Skeletal muscle tissue (tissue), 4 donors: Measurements from ENCODE around the gene DMAP1. TPM values are rescaled to one million over a fixed set of nuclear protein-coding genes. Genes with fewer than 3 reads are reported as not detected.

Source experiments
- H3K27ac ChIP-seq: one replicate; pipeline ENCODE4 v1.7.0; 2013; ENCODE audit warnings: mild to moderate bottlenecking, low read depth, low read length, inconsistent platforms
- H3K27me3 ChIP-seq, 3 donors: one replicate each; pipeline ENCODE4 v1.7.0; 2013; ENCODE audit warnings: low read length in 3 of 3; ENCODE audit not compliant: control insufficient read depth in 3 of 3, insufficient read depth in 3 of 3
- H3K36me3 ChIP-seq, 3 donors: one replicate each; pipeline ENCODE4 v1.7.0; 2013; ENCODE audit warnings: low read length in 3 of 3; ENCODE audit not compliant: control insufficient read depth in 3 of 3, insufficient read depth in 3 of 3
- H3K4me1 ChIP-seq, 3 donors: one replicate each; pipeline ENCODE4 v1.7.0; 2013; ENCODE audit warnings: low read length in 3 of 3, mild to moderate bottlenecking in 3 of 3; ENCODE audit not compliant: control insufficient read depth in 3 of 3, insufficient read depth in 3 of 3
- H3K4me3 ChIP-seq, 3 donors: one replicate each; pipeline ENCODE4 v1.7.0; 2013; ENCODE audit warnings: low read length in 3 of 3
- H3K9ac ChIP-seq, 3 donors: one replicate each; pipeline ENCODE4 v1.7.0; 2013; ENCODE audit warnings: low read length in 3 of 3, mild to moderate bottlenecking in 3 of 3, moderate library complexity in 2 of 3, low read depth in 1 of 3
- H3K9me3 ChIP-seq, 3 donors: one replicate each; pipeline ENCODE4 v1.7.0; 2013; ENCODE audit warnings: low read length in 3 of 3; ENCODE audit not compliant: control insufficient read depth in 3 of 3
- total RNA-seq: library from RNA; depleted of rRNA; stranded (reverse); fragments of >200 nt; gene quantifications from one replicate; pipeline ENCODE4 v1.2.3, GENCODE V29; 2014
- donor health status: Osteomylitis.

The DMAP1 gene
- total RNA-seq, 1 donor from 2014 or later, result 14.6 TPM

DNA sequence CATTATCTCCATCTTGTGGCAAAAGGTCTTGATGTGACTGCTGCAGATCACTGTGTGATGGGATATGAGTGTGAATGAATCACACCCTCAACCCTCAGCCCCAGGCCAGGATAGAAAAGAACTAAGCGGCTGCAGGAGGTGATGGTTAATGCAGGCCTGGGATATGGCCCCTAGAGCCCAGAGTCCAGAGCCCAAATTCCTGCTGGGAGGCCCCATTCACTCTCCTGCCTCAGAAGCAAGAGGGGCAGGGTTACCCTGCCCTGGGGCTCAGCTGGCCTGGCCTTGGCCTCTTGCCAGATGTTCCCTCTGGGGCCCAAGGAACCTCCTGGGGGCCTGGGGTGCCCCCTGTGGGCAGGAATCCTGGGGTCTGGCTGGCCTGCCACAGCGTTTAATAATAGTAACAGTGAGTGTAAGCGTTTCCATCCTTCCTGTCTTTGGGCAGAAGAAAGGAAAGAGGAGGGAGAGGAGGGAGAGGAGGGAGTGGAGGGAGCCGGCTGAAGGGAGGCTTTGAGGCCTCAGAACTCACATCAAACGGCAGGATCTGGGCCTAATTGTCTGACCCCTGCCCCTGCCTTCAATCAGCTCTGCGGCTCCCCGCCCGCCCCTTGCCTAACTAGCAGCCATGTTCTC, 26.2 kb downstream of the DMAP1 start:
- Histone ChIP-seq H3K27ac (peak overlapping the region; percentile 26), H3K4me1 (peaks cover 17 to 21% (median 18%) of the 10 kb centered on the region in 3 donors), H3K9ac (peak overlapping the region in 1 of 3 donors; percentile 60), H3K27me3 (no peaks in the 10 kb centered on the region), H3K36me3 (peaks cover 5 to 10% (median 10%) of the 10 kb centered on the region in 3 donors), H3K4me3 (no peak overlapping the region), H3K9me3 (no peaks in the 10 kb centered on the region)

DNA sequence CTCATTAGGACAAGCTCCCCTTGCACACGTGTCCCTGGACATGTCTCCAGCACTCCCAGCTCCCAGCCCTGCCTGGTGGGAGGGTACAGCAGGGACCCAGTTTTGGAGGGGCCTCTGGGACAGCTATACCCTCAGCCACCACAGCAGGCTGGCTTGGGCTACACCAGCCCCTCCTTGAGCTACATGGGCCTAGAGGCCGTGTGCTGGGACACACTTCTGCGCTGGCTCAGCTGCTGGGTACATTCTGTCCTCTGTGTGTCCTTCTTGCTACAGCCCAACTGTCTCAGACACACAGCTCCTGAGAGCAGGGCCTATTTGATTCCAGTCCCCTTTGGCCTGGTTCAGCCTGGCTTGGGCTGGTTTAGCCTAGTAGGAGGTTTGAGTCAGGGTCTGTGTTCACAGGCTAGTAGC, 26.7 kb downstream of the DMAP1 start:
- Histone ChIP-seq H3K9ac (peak overlapping the region in 1 of 3 donors; percentile 60), H3K27me3 (no peaks in the 10 kb centered on the region), H3K27ac (peak overlapping the region; percentile 26), H3K4me1 (peaks cover 17 to 21% (median 18%) of the 10 kb centered on the region in 3 donors), H3K4me3 (no peak overlapping the region), H3K36me3 (peaks cover 6 to 13% (median 12%) of the 10 kb centered on the region in 3 donors), H3K9me3 (no peaks in the 10 kb centered on the region)

DNA sequence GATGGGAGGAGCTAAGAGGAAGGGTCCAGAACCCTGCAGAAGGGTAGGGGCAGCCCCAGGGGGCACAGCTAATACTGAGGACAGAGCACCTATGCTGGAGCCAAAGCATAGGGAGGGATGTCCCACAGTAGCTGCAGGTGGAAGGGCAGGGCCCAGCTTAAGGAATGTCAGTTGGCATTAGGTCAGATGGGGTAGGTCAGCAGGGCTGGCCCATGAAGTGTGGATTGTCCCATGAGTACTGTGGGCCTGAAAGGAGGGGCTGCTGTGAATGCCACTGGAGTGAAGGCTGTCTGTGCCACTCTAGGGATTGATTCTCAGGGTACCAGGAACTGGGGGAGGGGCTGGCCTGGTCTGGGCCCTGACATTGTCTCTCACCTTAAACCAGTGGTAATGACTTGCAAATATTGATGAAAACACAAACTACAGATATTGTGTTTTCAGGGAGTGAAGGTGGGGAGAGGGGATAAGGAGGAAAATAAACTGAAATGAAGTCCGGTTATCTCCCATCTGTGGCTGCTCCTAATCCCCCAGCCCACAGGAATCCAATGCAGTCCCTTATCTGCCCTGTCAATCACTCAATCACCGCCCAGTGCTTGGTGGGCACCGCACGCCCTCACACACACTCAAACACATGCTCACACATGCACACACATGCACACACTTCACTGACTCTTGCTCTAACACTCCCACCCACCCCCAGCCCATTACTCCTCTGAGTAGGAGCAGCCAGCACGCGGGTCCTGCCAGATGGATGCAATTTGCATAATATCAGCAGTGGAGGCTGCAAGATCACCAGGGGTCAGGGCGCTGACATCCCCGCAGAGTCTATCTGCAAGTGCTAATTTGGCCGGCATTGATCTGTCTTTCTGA, 27.8 kb downstream of the DMAP1 start:
- H3K4me3 ChIP-seq, result no peak overlapping the region
- H3K36me3 ChIP-seq, result peaks cover 6 to 13% (median 12%) of the 10 kb centered on the region in 3 donors
- peak overlapping the region in 2 of 3 donors; percentile 8 to 27 for H3K9ac ChIP-seq
- H3K27me3 ChIP-seq, result no peaks in the 10 kb centered on the region
- no peak overlapping the region for H3K27ac ChIP-seq
- no peaks in the 10 kb centered on the region for H3K9me3 ChIP-seq
- H3K4me1 ChIP-seq, result peaks cover 17 to 21% (median 18%) of the 10 kb centered on the region in 3 donors

DNA sequence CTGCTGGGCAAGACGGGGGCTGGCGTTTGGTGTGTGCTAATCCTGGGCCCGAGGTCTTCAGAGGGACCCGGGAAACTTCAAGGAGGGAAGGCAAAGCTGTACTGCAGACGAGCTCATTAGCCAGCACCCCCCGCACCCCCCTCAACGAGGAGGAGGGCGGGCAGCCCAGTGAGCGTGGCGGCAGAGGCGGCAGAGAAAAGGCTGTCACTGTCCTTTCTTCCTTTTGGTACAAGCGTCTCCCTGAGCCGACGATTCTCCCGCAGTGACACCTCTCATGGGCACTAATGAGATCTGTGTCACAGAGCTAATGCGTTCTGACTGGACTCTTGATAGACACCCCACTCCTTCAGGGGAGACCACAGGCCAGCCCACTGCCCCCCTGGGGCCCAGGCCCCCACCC, 29.5 kb downstream of the DMAP1 start:
- no peak overlapping the region for H3K9ac ChIP-seq
- H3K4me1 ChIP-seq, result peaks cover 17 to 21% (median 18%) of the 10 kb centered on the region in 3 donors

DNA sequence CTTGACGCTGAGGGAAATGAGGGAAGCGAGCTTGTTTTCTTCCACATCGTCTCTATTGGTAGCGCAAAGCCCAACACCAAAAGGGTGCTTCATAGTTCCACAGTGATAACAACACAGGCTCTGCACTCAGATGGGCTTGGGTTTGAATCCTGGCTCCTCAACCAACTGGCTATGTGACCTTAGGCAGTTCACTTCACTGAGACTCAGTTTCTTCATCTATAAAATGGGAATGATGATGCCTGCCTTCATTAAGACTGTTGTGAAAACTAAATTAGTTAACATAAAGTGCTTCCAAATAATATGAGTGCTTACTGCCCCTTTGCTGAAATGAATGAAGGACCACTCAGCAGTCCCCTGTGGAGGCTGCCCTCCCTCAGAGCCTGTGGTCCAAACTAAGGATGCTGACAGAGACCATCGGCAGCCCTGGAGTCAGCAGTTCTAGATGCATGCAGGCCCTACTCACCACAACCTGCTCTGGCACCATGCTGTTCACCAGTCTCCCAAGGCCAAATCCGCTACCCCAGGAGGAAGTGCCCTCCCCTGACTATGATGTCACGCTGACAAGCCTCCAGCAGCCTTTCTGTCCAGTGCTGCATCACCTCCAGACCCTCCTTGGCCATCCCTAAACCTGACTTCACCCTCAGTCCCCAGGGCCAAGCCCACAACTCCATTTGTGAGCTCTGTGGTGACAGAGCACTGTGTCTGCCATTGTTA, 30.7 kb downstream of the DMAP1 start:
- Histone ChIP-seq H3K36me3 (peaks cover 13 to 16% (median 15%) of the 10 kb centered on the region in 3 donors), H3K4me1 (peaks cover 17 to 21% (median 18%) of the 10 kb centered on the region in 3 donors), H3K27ac (no peak overlapping the region), H3K9ac (no peak overlapping the region), H3K27me3 (no peaks in the 10 kb centered on the region), H3K4me3 (no peak overlapping the region), H3K9me3 (no peaks in the 10 kb centered on the region)

More for the DNA sequence above, 29.5 kb downstream of the DMAP1 start:
- Histone ChIP-seq H3K36me3 (peaks cover 13 to 16% (median 14%) of the 10 kb centered on the region in 3 donors), H3K9me3 (no peaks in the 10 kb centered on the region), H3K27me3 (no peaks in the 10 kb centered on the region), H3K4me3 (no peak overlapping the region), H3K27ac (no peak overlapping the region)

DNA sequence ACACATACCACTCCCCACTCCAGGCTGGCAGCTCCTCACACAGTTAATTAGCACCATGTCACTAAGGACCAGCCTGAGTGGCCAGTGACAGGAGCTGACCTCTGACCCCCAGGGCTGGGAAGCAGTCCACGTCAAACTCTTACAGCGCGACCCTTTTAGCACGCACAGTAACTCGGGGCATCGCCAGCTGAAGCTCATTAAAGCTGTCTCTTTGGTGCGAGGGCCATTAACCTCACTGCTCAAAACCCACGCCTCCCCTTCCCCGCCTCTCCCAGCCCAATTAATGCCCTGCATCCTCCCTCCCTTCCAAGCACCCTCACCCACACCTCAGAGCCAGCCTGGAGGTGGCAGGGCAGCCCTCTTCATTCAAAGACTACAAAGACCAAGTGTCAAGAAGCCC, 31.7 kb downstream of the DMAP1 start:
- Histone ChIP-seq H3K9ac (no peak overlapping the region), H3K27me3 (no peaks in the 10 kb centered on the region), H3K9me3 (no peaks in the 10 kb centered on the region), H3K4me3 (no peak overlapping the region), H3K27ac (no peak overlapping the region), H3K36me3 (peaks cover 13 to 16% (median 16%) of the 10 kb centered on the region in 3 donors), H3K4me1 (peaks cover 11% of the 10 kb centered on the region in 3 donors)

DNA sequence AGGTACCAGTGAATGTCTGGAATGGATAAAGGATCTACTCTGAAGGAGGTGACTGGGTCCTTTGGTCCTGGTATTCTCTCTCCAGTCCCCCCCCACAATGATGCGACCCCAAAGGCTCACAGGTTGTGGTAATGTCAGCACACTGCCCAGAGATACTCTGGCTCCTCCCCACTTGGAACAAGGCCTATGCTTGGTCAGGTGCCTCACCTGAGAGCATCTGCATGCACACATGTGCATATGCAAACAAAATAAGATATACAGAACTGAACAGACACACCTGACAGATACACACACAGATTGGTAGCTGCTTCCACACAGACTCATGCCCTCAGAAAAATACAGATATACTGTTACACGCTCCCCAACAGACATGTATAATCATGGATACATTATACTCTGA, 33.5 kb downstream of the DMAP1 start:
- H3K9ac ChIP-seq, result no peak overlapping the region
- no peak overlapping the region for H3K27ac ChIP-seq
- no peak overlapping the region for H3K4me3 ChIP-seq
- H3K36me3 ChIP-seq, result peaks cover 13 to 16% (median 13%) of the 10 kb centered on the region in 3 donors
- H3K9me3 ChIP-seq, result no peaks in the 10 kb centered on the region
- H3K27me3 ChIP-seq, result no peaks in the 10 kb centered on the region
- no peaks in the 10 kb centered on the region for H3K4me1 ChIP-seq

DNA sequence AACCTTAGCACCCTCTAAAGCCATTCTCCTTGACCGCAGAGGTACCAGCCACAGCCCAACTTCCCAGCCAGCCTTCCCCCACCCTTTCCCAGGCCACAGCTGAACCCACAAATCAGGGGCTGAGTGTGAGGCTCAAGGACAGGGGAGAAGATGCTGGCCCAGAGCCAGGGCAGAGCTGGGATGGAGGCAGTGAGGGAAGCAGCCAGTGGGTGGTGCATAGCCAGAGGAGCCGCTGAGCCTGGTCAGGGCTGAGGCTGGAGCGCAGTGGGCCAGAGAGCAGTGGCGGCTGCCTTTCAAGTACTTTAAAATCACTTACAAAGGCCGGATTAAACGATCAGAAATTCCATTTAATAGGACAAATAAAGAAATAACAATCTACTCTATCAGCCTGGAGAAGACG, 36.3 kb downstream of the DMAP1 start:
- Histone ChIP-seq H3K4me3 (no peak overlapping the region), H3K9ac (no peak overlapping the region), H3K4me1 (no peaks in the 10 kb centered on the region), H3K27me3 (no peaks in the 10 kb centered on the region), H3K36me3 (peaks cover 1 to 12% (median 8%) of the 10 kb centered on the region in 3 donors), H3K9me3 (no peaks in the 10 kb centered on the region), H3K27ac (no peak overlapping the region)

DNA sequence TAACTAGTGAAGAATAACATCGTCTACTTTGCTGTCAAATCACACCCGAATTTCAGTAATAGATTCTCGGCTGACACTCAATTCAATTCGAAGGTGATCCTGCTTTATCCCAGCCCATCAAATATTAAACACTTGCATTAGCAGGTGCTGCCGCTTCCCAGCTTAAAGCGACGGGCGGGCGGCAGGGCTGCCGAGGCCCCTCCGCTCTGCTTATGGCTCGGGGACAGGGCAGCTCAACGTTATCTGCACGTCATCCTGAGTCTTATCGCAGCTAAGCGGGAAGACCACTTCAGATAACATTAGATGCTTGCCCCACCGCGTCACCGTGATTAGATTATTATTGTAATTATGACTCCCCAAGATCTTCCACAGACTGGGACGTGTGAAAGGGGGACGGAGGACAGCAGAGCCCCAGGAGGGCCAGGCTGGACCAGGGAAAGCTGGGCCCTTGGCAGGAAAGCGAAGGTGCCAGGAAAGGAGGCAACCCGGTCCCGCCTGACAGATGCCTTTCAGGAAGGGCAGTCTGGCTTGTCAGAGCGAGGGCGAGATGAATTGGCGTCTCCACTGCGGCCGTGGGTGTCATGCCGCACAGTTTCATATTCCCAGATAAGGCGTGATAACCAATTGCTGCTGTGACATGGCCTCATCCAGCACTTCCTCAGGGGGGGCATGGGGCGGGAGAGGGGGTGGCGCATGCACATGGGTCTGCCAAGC, 37.0 kb downstream of the DMAP1 start:
- H3K4me3 ChIP-seq, result no peak overlapping the region
- H3K9ac ChIP-seq, result no peak overlapping the region
- H3K4me1 ChIP-seq, result no peaks in the 10 kb centered on the region
- no peaks in the 10 kb centered on the region for H3K27me3 ChIP-seq
- H3K36me3 ChIP-seq, result peaks cover 0 to 11% (median 6%) of the 10 kb centered on the region in 3 donors
- no peak overlapping the region for H3K27ac ChIP-seq
- no peaks in the 10 kb centered on the region for H3K9me3 ChIP-seq
